GM21786 (cell line): Measurements from ENCODE around the gene S1PR1.
"Not testable (repeated sequence)": the region's sequence is repeated elsewhere in the genome, so short reads cannot be mapped to it uniquely, and the experiment has no call there.

Source experiments
- ATAC-seq: cut with Tn5 transposase; IDR thresholded peaks from one replicate; pipeline ENCODE4 v1.9.1; 2021; ENCODE audit not compliant: unreplicated experiment

The S1PR1 gene

DNA sequence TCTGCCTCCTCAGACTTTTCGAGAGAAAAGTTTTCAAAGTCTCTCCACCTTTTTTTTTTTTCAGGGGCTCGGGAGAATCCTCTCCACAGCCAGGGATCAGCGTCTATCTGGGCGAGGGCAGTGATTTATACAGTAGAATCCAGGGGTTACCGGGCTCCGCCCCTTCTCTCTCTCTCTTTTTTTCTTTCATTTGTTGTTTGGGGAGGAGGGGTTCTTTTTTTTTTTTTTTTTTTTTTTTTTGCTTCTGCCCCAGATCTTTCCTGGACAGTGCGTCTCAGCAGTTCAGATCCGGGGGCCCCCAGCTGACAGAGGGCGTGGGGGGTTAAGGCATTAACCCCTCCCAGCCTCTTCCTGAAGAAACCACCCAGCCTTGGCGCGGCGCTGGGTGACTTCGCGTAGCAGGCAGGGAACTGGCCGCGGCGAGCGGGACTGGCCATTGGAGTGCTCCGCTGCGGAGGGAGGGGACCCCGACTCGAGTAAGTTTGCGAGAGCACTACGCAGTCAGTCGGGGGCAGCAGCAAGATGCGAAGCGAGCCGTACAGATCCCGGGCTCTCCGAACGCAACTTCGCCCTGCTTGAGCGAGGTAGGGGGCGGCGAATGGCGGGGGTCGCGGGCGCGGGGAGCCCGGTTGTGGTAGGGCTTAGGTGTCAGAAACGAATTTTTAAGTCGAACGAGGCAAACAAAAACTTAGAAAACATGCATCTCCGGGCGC is at the start of gene S1PR1:
S1PR1 (plus strand) TSS at position 504 of the 713 bp plus-strand sequence. CDS start 1,966 bp downstream, outside the sequence.
- ATAC-seq, result peak; percentile 8

DNA sequence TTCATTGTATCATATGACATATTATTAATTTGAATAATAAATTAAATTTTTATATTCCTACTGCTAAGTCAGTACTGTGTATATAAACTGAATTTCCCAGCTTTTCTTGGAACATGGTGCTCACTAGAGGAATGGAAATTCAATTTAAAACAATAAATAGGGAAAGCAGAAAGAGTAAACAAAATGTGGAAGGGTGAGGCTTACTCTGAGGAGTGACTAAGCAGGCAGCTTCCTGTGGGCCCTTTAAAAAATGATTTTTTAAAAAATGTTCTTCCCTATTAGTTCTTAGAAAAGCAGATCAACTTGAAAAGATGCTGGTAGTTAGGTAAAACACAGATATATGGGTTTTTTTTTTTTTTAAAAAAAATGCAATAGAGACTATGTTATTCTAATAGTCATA is 49.5 kb upstream of the S1PR1 start:
- ATAC-seq, result no peak

DNA sequence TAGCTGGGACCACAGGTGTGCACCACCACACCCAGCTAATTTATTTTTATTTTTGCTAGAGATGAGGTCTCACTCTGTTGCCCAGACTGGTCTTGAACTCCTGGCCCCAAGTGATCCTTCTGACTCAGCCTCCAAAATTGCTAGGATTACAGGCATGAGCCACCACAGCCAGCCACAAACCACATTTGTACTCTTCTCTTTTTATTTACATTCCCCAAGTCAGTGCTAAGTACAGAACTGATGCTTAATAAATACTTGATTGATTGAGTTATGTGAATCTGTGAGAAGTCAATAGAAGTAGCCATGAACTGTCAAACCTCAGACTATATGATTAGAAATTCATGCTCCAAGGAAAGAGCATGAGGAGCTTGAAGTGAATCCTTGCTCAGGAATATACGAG is 48.5 kb upstream of the S1PR1 start:
- no peak for ATAC-seq

DNA sequence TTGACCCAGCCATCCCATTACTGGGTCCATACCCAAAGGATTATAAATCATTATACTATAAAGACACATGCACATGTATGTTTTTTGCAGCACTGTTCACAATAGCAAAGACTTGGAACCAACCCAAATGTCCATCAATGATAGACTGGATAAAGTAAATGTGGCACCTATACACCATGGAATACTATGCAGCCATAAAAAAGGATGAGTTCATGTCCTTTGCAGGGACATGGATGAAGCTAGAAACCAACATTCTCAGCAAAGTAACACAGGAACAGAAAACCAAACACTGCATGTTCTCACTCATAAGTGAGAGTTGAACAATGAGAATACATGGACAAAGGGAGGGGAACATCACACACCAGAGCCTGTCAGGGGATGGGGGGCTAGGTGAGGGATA is 47.9 kb upstream of the S1PR1 start:
- ATAC-seq, result not testable (repeated sequence)

DNA sequence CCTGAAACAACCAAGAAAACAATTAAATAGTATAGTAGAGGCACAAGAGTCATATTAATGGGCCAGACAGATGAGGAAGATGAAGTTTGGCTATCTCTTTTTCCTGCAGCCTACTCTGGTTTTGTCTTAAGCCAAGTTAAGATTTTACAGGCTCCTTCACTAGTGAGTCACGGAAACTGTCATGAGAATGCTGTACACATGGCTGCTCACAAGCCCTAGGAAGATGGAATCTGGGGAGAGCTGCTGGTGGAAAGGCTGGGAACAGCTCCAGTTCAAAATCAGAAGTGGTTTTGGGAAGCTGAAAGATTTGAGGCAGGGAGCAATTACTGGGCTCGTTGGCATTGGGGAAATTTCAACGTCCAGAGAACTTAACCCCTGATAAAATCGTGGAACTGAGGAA is 46.4 kb upstream of the S1PR1 start:
- no peak for ATAC-seq

DNA sequence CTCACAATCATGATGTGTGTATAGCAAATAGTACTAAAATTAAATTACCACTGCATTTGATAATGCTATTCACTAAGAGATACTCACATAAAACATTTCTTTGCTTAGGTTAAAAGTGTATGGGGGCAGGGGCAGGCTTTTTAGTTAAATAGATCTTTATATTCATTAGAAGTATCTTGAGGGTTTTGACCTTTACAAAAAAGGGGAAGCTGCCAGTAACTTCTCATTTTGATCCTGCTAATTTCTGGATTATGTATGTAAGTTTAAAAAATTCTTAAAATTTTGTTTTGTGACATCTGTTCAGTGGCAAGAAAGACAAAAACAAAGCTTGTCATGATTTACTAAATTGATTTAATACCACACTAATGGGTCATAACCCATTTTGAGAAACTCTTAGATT is 45.8 kb upstream of the S1PR1 start:
- no peak for ATAC-seq

DNA sequence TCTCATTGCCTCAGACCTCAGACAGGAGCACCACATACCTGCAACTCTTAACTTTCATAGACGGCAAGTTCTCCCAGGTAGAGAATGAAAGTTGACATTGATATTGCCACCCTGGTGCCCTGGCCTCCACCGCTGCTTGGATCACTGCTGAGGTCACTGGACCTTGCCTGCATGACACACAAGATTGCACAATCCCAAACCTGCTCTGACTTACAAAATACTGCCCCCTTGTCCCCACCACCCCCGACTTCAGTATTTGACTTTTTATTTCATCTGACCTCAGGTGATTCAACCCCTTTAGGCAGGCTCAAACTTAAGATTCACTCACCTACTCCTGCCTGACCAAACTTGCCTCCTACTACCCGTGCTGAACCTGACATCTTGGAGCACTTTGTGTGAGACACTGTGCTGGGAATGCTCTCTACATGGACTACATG is 43.1 kb upstream of the S1PR1 start:
- ATAC-seq, result no peak

DNA sequence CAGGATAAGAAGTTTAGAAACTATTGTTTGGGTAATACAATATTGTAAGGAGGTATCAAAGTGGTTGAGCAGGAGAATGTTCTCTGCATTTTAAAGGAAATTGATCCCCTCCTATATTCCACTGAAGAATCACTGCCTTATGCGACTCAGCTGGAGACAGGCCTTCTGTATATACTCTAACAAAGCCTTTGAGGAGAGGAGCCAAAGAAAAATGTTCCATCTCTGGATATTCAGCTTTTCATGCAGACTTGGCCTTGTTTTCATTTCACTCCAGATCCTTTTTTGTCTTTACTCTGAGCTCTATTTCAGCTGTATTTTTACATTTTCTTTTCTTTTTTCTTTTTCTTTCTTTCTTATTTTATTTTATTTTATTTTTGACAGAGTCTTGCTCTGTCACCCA is 42.1 kb upstream of the S1PR1 start:
- ATAC-seq, result no peak

DNA sequence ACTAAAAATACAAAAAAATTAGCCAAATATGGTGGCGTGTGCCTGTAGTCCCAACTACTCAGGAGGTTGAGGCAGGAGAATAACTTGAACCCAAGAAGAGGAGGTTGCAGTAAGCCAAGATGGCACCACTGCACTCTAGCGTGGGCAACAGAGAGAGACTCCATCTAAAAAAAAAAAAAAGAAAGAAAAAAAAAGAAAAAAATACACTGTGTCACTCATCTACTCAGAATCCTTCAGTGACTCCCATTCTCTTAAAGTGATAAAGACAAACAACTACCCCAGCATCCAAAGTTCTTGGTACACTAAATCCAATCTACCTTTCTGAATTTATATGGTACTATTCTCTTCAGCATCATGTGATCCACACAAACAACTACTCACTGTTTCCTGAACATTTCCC is 40.2 kb upstream of the S1PR1 start:
- ATAC-seq, result no peak

DNA sequence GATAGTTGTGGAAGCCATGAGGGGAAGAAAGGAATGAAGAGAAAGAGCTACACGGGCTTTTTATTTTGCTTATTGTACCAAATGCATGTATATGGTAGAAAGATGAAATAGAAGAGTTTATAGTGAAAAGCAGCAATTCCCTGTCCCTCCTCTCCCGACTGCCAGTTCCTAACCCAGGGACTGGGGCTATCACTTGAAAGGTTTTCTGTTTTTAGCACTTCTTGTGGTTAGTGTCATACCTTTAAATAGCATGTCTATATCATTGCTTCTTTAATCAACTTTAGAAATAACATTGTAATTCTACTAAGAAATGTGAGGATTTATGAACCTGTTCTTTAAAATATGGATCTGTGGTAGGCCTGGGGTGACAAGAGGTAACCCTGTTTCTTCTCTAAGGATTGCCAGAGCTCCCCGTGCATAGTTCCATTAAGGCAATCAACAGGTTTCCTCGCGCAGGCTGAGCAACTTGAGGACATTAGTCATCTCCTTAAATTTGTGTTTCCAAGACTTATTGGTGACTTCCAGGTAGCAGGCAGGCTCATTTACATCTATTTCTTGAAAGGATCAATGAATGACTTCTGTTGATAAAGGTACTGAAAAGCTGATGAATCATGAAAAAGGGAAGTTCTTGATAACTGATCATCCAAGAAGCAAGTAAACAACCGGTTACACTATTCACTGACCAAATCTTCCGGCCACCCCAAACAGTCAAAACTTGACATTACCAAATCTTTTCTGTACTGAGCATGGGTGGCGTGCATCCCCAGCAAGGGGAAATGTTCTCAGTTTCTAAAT is 37.8 kb upstream of the S1PR1 start:
- peak; percentile 99 for ATAC-seq

DNA sequence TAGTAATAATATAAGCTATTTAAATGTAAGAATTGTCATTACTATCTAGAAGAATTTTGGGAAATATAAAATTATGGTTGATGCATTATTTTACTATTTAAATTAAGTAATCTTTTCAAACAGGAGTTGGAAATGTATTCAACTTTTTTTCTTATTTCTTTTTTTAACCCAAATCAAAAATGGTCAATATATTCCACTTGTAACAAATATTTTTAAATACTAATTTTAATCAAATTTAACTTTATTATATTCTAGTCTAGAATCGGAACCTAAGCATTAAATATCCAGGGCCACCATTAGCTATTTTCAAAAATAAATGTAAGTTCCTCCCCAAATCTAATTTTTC is 37.2 kb upstream of the S1PR1 start:
- ATAC-seq, result no peak

DNA sequence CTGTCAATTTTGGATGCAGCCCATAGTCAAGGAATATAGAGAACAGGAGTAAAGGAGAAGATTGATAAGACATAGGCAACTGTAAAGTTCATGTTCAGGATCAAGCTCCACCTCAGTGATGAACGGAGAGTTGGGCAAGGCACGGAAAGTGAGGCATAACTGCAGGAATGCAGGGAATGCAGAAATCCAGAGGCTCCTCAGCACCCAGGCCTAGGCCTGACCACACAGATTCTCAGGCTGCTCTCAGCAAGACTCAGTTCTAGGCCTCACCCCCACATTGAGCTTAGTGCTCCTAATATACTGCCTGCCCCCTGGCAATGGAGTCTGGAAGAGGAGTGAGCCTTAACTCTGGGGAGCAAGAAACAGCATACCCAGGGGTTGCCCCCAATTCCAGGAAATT is 36.3 kb upstream of the S1PR1 start:
- ATAC-seq, result no peak

DNA sequence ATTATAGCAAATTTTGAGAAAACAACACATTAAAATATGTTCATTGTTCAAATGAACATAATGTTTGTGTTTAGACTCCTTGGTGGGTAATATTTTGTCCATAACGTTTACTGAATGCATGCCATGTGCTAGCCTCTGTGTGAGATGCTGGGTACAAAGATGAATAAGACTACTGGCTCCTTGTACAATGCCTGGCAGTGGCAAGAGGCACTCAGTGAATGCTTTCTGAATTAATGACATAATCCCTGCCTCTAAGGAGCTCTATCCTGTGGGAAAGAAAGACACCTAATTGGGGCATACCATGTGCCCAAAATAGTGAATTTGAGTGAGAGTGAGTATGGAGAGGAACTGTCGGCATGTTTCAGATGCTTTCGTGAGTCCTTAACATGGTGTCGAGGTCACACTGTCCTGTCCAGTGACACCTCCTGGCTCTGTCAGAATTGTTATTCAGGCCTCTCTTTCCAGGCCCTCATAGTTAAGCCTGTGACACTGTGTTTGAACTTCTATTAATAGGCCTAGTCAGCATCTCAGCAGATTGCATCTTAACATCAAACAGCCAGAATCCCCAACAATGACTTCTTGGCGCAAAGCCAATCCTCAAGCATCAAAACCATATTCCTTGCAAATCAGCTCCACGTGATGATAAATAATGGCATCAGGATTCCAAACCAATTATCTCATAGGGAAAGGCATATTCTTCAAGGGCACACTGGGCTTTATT is 32.8 kb upstream of the S1PR1 start:
- ATAC-seq, result no peak

DNA sequence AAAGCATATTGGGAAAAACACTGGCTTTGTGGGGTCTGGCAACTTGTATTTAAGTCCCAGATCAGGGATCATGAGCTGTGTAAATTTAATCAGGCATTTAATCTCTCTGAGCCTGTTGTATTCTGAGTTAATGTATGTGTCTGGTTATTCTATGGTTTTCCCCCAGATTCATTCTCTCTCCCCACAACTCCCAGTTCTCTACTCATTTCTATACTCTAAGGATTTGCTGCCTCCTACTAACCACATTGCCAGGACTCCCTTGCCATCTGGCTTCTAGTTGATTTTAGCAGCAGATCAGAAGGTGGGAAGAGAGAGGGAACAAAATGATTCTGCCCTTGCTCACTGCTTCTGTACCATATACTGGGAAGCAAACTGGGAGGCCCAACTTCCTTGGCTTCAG is 31.4 kb upstream of the S1PR1 start:
- ATAC-seq, result no peak

DNA sequence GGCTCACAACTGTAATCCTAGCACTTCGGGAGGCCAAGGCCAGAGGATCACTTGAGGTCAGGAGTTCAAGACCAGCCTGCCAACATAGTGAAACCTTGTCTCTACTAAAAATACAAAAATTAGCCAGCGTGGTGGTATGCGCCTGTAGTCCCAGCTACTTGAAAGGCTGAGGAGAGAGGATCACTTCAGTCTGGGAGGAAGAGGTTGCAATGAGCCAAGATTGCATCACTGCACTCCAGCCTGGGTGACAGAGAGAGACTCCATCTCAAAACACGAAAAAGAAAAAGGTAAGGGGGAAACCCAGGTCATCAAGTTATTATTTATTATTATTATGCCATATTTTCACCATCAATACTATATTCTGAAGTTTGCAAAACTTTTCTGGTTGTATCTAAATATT is 30.7 kb upstream of the S1PR1 start:
- not testable (repeated sequence) for ATAC-seq

DNA sequence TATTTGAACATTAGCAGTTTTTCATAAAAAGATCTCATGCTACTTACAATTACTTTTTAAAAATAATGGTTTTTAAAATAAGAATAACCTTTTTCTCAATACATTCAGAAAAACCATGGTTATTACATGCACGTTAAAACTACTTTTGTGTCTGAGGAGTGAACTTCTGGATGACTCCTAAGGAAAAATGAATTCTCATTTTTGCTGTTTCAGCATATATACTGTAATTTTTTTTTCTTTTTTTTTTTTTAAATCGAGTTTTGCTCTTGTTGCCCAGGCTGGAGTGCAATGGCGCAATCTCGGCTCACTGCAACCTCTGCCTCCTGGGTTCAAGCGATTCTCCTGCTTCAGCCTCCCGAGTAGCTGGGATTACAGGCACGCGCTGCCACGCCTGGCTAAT is 29.5 kb upstream of the S1PR1 start:
- not testable (repeated sequence) for ATAC-seq

DNA sequence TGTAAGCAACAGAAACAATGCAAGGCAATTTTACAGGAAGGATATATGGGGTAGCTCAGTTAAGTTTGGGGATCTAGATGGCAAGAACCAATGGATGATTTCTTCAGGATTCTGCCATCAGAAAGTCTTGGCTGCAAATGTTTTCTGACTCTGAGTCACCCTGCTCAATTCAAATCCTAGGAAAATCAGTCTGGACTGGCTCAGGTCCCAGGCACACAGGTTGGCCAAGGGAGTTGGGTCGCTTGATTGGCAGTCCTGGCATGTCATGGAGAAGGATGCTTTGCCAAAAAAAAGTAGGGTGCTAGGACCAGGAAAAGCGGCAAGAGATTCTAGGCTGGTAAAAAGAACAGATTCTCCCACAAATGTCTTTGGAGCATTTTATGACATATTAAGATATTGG is 28.9 kb upstream of the S1PR1 start:
- no peak for ATAC-seq

DNA sequence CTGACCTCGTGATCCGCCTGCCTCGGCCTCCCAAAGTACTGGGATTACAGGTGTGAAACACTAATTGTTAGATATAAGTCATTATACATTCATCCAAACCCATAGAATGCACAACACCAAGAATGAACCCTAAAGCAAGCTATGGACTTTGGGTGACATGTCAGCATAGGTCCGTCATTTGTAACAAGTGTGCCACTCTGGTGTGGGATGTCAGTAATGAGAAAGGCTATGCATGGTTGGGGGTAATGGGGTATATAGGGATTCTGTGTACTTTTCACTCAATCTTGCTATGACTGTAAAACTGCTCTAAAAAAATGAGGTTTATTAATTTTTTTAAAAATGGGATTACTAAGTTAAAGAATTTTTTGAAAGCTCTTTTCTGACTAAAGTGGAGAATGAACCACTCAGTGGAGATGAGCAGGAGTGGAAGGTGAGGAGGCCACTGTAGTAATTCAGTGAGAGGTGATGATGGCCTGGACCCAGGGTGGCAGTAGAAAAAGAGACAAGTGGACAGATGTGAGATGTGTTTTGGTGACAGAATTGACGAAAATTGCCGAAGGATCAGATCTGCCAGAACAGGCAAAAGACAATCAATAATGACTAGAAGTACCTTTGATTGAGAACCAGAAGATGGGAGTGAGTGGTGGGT is 21.3 kb upstream of the S1PR1 start:
- no peak for ATAC-seq

DNA sequence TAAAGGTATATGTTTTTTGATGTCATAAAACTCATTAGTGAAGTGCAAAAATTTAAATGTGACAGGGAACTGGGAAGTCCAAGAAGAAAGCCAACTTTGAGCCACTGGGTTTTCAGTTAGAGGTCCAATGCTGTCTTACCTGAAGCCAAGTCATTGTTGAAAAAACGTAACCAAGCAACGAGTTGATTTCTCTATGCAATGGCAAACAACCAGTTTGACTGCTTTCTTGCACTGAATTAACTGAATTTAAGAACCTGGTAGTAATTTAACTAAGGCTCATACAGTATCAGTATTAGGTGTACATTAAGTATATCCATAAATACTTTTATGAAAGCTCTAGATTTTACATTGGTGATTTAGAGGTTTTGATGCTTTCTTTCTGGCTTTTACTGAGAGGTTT is 20.2 kb upstream of the S1PR1 start:
- ATAC-seq, result no peak

DNA sequence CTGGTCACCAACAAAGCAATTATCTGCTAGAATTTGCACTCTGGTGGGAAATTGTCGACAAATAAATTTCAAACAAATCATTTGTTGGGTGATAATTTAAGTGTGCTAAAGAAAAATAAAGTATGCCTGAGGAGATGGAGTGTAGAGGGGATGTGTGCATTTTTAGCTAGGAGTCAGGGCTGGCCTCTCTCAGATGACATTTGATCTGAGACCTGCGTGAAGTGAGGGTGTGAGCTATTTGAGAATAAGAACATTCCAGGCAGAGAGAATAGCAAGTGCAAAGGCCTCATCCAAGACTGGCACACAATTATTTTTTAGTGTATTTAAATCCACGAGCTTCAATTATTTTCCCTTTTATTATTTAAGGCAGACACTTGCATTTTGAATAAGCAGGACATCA is 19.7 kb upstream of the S1PR1 start:
- ATAC-seq, result no peak

DNA sequence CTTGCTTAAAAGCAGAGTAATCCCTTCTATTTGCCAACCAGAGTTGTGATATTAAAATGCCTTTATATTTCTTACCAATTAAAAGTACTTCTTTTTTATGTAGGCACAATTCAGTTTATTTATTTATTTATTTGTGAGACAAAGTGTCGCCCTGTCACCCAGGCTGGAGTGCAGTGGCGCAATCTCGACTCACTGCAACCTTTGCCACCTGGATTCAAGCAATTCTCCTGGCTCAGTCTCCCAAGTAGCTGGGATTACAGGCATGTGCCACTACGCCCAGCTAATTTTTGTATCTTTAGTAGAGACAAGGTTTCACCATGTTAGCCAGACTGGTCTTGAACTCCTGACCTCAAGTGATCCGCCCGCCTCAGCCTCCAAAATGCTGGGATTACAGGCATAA is 17.9 kb upstream of the S1PR1 start:
- ATAC-seq, result not testable (repeated sequence)
